Measurements from ENCODE around the gene CD300E. TPM values are rescaled to one million over a fixed set of nuclear protein-coding genes. Genes with fewer than 3 reads are reported as not detected.
"Not testable (repeated sequence)": the region's sequence is repeated elsewhere in the genome, so short reads cannot be mapped to it uniquely, and the experiment has no call there.

Gene CD300E
- polyA plus RNA-seq, 1 donor from 2014 or later = not detected

- H3F3A ChIP-seq (ENCODE audit: insufficient read depth, low read length, poor library complexity, severe bottlenecking) = no peaks in the 10 kb centered on the region
- H3K27me3 ChIP-seq (ENCODE audit: insufficient read depth, low read depth, low read length) = no peaks in the 10 kb centered on the region
- H3K9me3 ChIP-seq (ENCODE audit: low read length) = no peaks in the 10 kb centered on the region
- no peak overlapping the region for H3K27ac ChIP-seq (ENCODE audit: low read length)
- H3K79me2 ChIP-seq (replicated peaks; ENCODE audit: insufficient read depth, low read length) = no peaks in the 10 kb centered on the region
- no peak overlapping the region for H3K4me3 ChIP-seq (ENCODE audit: low read length)
- H3K4me2 ChIP-seq (ENCODE audit: low read length) = no peak overlapping the region
- H3K9me2 ChIP-seq (ENCODE audit: insufficient read depth, low read length) = no peaks in the 10 kb centered on the region
- TF ChIP-seq, protein P1, sequence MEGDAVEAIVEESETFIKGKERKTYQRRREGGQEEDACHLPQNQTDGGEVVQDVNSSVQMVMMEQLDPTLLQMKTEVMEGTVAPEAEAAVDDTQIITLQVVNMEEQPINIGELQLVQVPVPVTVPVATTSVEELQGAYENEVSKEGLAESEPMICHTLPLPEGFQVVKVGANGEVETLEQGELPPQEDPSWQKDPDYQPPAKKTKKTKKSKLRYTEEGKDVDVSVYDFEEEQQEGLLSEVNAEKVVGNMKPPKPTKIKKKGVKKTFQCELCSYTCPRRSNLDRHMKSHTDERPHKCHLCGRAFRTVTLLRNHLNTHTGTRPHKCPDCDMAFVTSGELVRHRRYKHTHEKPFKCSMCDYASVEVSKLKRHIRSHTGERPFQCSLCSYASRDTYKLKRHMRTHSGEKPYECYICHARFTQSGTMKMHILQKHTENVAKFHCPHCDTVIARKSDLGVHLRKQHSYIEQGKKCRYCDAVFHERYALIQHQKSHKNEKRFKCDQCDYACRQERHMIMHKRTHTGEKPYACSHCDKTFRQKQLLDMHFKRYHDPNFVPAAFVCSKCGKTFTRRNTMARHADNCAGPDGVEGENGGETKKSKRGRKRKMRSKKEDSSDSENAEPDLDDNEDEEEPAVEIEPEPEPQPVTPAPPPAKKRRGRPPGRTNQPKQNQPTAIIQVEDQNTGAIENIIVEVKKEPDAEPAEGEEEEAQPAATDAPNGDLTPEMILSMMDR (IDR thresholded peaks at IDR 0.05; ENCODE audit: poor library complexity, severe bottlenecking) = no peak
- TF ChIP-seq RAD21 (conservative IDR thresholded peaks at IDR 0.05) (no peak), EP300 (conservative IDR thresholded peaks at IDR 0.05; ENCODE audit: poor library complexity, severe bottlenecking) (no peak), TAF1 (IDR thresholded peaks at IDR 0.05; ENCODE audit: low read depth) (no peak), POLR2AphosphoS5 (IDR thresholded peaks at IDR 0.05) (no peak), SMC3 (conservative IDR thresholded peaks at IDR 0.05; ENCODE audit: poor library complexity) (no peak)
- H4K20me1 ChIP-seq (ENCODE audit: insufficient read depth) = no peaks in the 10 kb centered on the region
- H2AFZ ChIP-seq (ENCODE audit: low read depth, low read length) = no peak overlapping the region
- H3K36me3 ChIP-seq (ENCODE audit: insufficient read depth, low read length) = no peaks in the 10 kb centered on the region
- no peak overlapping the region for H3K9ac ChIP-seq (ENCODE audit: low read length)
Observed at GRCh38 chr17:74637265-74637664, 13.7 kb upstream of the CD300E start.

DNA sequence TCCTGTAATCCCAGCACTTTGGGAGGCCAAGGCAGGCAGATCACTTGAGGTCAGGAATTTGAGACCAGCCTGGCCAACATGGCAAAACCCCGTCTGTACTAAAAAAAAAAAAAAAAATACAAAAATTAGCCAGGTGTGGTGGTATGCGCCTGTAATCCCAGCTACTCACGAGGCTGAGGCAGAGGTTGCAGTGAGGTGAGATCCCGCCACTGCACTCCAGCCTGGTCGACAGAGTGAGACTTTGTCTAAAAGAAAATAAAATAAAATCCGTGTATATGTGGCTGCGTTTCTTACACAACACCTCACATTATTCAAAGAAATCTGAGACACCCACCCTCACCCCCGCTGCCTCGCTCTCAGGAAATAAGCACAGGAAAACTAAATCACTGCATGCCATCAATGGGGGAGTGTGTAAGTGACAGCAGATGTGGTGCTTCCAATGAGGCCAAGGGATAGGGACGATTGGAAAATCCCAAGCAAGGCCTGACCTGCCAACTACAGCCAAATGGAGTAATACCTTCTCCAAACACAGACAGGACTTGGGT lies 13.1 kb upstream of the CD300E start:
- not testable (repeated sequence) for H3K36me3 ChIP-seq (ENCODE audit: insufficient read depth, low read length); H3F3A ChIP-seq (ENCODE audit: insufficient read depth, low read length, poor library complexity, severe bottlenecking); H2AFZ ChIP-seq (ENCODE audit: low read depth, low read length)

GRCh38 chr17:74635418-74635817 lies 11.9 kb upstream of the CD300E start:
- H3F3A ChIP-seq (ENCODE audit: insufficient read depth, low read length, poor library complexity, severe bottlenecking) = no peaks in the 10 kb centered on the region
- H3K9me3 ChIP-seq (ENCODE audit: low read length) = no peaks in the 10 kb centered on the region
- no peak overlapping the region for H3K9ac ChIP-seq (ENCODE audit: low read length)
- H2AFZ ChIP-seq (ENCODE audit: low read depth, low read length) = no peak overlapping the region
- no peak for TF ChIP-seq POLR2AphosphoS5 (IDR thresholded peaks at IDR 0.05)
- no peak for TF ChIP-seq TAF1 (IDR thresholded peaks at IDR 0.05; ENCODE audit: low read depth)
- TF ChIP-seq REST (IDR thresholded peaks at IDR 0.05; ENCODE audit: borderline replicate concordance) = no peak
- TF ChIP-seq SMC3 (conservative IDR thresholded peaks at IDR 0.05; ENCODE audit: poor library complexity) = no peak
- TF ChIP-seq, protein P1 (IDR thresholded peaks at IDR 0.05; ENCODE audit: poor library complexity, severe bottlenecking) = no peak
- TF ChIP-seq EZH2 (IDR thresholded peaks at IDR 0.05; ENCODE audit: borderline replicate concordance, insufficient read depth, low read length, poor library complexity, severe bottlenecking) = no peak
- TF ChIP-seq MXI1 (conservative IDR thresholded peaks at IDR 0.05; ENCODE audit: poor library complexity, severe bottlenecking) = no peak
- TF ChIP-seq RAD21 (conservative IDR thresholded peaks at IDR 0.05) = no peak
- TF ChIP-seq EP300 (conservative IDR thresholded peaks at IDR 0.05; ENCODE audit: poor library complexity, severe bottlenecking) = no peak
- H3K27me3 ChIP-seq (ENCODE audit: insufficient read depth, low read depth, low read length) = no peaks in the 10 kb centered on the region
- no peaks in the 10 kb centered on the region for H4K20me1 ChIP-seq (ENCODE audit: insufficient read depth)
- no peak overlapping the region for H3K4me3 ChIP-seq (ENCODE audit: low read length)
- no peaks in the 10 kb centered on the region for H3K9me2 ChIP-seq (ENCODE audit: insufficient read depth, low read length)
- no peaks in the 10 kb centered on the region for H3K36me3 ChIP-seq (ENCODE audit: insufficient read depth, low read length)
- H3K79me2 ChIP-seq (replicated peaks; ENCODE audit: insufficient read depth, low read length) = no peaks in the 10 kb centered on the region
- no peak overlapping the region for H3K27ac ChIP-seq (ENCODE audit: low read length)
- no peak overlapping the region for H3K4me2 ChIP-seq (ENCODE audit: low read length)

More for the DNA sequence above, 13.1 kb upstream of the CD300E start:
- not testable (repeated sequence) for H3K9ac ChIP-seq (ENCODE audit: low read length); H3K27ac ChIP-seq (ENCODE audit: low read length); H4K20me1 ChIP-seq (ENCODE audit: insufficient read depth); H3K79me2 ChIP-seq (replicated peaks; ENCODE audit: insufficient read depth, low read length); H3K9me2 ChIP-seq (ENCODE audit: insufficient read depth, low read length); H3K27me3 ChIP-seq (ENCODE audit: insufficient read depth, low read depth, low read length); H3K4me3 ChIP-seq (ENCODE audit: low read length); H3K9me3 ChIP-seq (ENCODE audit: low read length); H3K4me2 ChIP-seq (ENCODE audit: low read length)
